Thoracic aorta (tissue), 2 donors: Measurements from ENCODE around the gene BUD23. TPM values are rescaled to one million over a fixed set of nuclear protein-coding genes. Genes with fewer than 3 reads are reported as not detected.

ENCODE experiments used
- ATAC-seq: fragments of 150-250 bp; one replicate; pipeline ENCODE4 v1.8.0; 2017; ENCODE audit warnings: low read depth; ENCODE audit not compliant: insufficient number of reproducible peaks, low FRiP score
- DNase-seq: peaks from one replicate; pipeline ENCODE4 v3.0.0-alpha.2; 2020; ENCODE audit warnings: low spot score
- H3K27ac ChIP-seq, 2 donors: fragments of 200-600 bp; sonication (generic); 1 replicate in 1 of 2; 2 replicates in 1 of 2; pipeline ENCODE4 v1.5.1; 2016; ENCODE audit warnings: mild to moderate bottlenecking in 2 of 2, moderate library complexity in 2 of 2
- H3K27me3 ChIP-seq: fragments of 200-600 bp; sonication (generic); replicated peaks from 2 replicates; pipeline ENCODE4 v1.6.0; 2016; ENCODE audit warnings: mild to moderate bottlenecking; ENCODE audit not compliant: insufficient read depth
- H3K36me3 ChIP-seq: fragments of 200-600 bp; sonication (generic); one replicate; pipeline ENCODE4 v1.5.1; 2016
- H3K4me1 ChIP-seq, 2 donors: fragments of 200-600 bp; sonication (generic); 1 replicate in 1 of 2; 2 replicates in 1 of 2; pipeline versions ENCODE4 v1.5.1 to v1.6.0; 2016; ENCODE audit warnings: low read depth in 2 of 2, mild to moderate bottlenecking in 1 of 2; ENCODE audit not compliant: control insufficient read depth in 1 of 2
- H3K4me3 ChIP-seq: fragments of 200-600 bp; sonication (generic); 2 replicates; pipeline ENCODE4 v1.5.1; 2016; ENCODE audit warnings: mild to moderate bottlenecking
- H3K9me3 ChIP-seq: fragments of 200-600 bp; sonication (generic); 2 replicates; pipeline ENCODE4 v1.5.1; 2016
- CTCF ChIP-seq: fragments of 200-600 bp; sonication (generic); IDR thresholded peaks from one replicate; pipeline ENCODE4 v1.5.1; 2019; ENCODE audit warnings: antibody characterized with exemption
- total RNA-seq, 2 donors: library from RNA; depleted of rRNA; stranded (reverse); fragments of >200 nt; gene quantifications; one replicate each; pipeline versions ENCODE4 v1.1.0 to v1.2.3, GENCODE V29; 2016

The BUD23 gene
- total RNA-seq, 2 donors from 2014 or later = 36.9 to 51.0 TPM

DNA sequence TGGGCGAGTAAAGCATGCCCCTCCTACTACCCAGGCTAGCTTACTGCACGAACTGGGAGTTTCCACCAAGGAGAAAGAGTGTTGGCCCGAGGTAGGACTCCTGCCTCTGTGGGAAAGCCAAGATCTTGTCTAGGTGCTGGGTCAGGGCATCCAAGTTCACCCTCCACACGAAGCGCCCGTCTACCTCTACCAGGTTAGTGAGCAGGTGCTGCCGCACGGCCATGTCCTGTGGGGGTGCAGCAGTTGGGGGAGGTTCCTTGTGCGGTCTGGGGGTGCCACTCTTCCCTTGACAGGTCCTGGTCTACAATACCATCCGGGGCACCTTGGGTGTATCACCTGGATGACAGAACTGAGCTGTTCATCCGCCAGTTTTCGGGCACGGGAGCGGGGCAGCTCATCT is 53.5 kb downstream of the BUD23 start:
- no peak for TF ChIP-seq CTCF
- no peaks in the 10 kb centered on the region for H3K27me3 ChIP-seq
- DNase-seq = no peak
- H3K9me3 ChIP-seq = no peaks in the 10 kb centered on the region
- no peak overlapping the region for H3K4me3 ChIP-seq
- peaks cover 6% of the 10 kb centered on the region for H3K36me3 ChIP-seq
- peaks cover 5 to 16% of the 10 kb centered on the region in 2 donors for H3K4me1 ChIP-seq
- no peak overlapping the region for H3K27ac ChIP-seq
- ATAC-seq = no peak

DNA sequence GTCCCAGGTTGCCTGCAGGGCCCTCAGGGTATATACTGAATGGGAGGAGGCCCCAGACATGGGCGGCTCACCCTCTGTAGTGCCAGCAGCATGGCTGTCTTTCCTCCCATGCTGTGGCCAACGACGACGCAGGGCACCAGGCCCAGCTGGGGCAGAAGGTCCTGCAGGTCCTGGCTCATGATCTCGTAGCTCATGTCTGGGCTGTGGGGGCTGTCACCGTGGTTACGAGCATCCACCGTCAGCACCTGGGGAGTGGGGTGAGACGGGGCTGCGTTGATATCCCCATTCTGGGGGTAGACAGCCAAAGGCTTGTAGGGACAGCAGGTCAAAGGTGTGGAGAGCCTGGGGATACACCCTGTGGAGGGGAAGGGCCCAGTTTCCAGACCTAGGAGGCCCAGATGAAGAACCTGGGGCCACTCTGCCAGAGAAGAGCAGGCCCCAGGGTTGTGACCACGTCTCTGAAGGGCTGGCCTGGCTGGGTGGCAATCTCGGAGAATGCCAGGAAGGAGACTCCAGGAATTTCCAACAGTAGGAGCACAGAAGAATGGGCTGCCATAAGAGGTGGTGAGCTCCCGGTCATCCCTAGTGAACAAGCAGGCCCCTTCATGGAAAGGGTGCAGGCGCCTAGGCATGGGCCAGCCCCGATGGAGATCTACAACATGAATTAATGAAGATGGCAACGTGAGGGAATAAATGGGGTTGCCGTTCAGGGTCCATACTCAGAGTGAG is 54.3 kb downstream of the BUD23 start:
- H3K4me3 ChIP-seq = peak overlapping the region; percentile 91
- peaks cover 6% of the 10 kb centered on the region for H3K36me3 ChIP-seq
- H3K9me3 ChIP-seq = no peaks in the 10 kb centered on the region
- H3K4me1 ChIP-seq = peaks cover 5 to 16% of the 10 kb centered on the region in 2 donors
- H3K27ac ChIP-seq = peak overlapping the region in 1 of 2 donors; percentile 87
- TF ChIP-seq CTCF = no peak
- H3K27me3 ChIP-seq = no peaks in the 10 kb centered on the region
- ATAC-seq (no peak), DNase-seq (no peak)

DNA sequence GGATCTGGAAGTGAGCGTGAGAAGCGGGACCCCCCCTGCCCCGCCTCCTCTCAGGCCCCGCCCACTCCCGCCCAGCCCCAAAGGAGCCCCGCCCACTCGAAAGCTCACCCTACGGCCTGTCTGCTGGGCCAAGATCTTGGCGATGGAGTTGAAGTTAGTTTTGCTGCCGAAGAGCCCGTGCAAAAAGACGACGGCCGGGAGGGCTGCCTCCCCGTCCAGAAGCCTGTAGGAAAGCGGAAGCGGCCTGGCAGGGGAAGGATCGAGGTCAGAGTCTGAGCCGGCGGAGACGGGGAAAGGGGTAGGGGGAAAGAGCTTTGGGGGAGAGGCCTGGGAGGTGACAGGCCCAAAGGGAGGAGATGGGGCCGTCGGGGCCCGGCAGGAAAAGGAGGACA is 54.8 kb downstream of the BUD23 start:
- no peak for TF ChIP-seq CTCF
- H3K4me1 ChIP-seq = peaks cover 5 to 16% of the 10 kb centered on the region in 2 donors
- H3K36me3 ChIP-seq = peaks cover 6% of the 10 kb centered on the region
- H3K27ac ChIP-seq = peak overlapping the region; percentile 67 to 87
- ATAC-seq (peak; percentile 14), DNase-seq (no peak)
- H3K4me3 ChIP-seq = peak overlapping the region; percentile 91
- H3K9me3 ChIP-seq = no peaks in the 10 kb centered on the region
- H3K27me3 ChIP-seq = no peaks in the 10 kb centered on the region

DNA sequence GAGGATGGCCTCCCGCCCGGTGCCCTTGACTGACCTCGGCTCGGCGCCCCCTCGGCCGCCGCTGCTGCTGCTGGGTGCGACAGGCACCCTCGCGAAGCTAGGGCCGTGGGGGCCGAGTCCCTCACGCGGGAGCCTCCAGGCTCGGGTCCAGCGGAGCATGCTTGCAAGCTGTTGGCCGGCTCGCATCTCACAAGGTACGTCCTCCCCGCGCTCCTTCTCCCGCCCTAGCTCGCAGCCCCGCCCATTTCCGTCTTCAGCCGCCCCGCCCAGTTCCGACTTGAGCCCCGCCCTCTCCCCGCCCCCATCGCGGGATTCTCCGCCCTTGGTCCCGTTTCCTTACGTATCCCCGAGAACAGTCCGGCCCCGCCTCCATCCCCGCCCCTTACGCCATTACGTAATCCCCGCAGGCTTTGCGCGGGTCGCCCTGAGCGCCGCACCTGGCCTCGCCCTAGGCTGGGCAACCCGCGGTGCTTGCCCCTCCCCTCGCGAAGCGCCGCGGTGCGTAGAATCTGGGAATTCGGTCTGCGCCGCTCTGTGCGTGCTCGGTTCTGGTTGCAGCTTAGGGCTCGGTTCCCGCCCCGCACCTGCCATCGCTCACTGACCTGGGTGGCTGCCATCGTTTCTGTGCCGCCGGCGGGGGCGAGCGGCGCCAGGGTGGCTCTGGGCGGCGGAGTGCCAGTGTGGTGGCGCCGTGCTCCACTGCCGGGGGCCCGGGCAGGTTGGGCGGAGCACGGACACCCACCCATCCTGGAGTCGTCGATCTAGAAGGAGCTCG is 55.4 kb downstream of the BUD23 start, which contains the start of gene ABHD11:
Gene ABHD11 (minus strand): TSS at position 191 of the 775 bp plus-strand sequence. CDS start 32 bp downstream, at position 159.
- peak; percentile 89 for DNase-seq
- Histone ChIP-seq H3K27me3 (no peaks in the 10 kb centered on the region), H3K9me3 (no peaks in the 10 kb centered on the region), H3K4me1 (peaks cover 5 to 16% of the 10 kb centered on the region in 2 donors), H3K4me3 (peak within 1 kb of the TSS; percentile 91), H3K36me3 (peaks cover 6% of the 10 kb centered on the region), H3K27ac (peak within 1 kb of the TSS; percentile 80 to 87)
- peak; percentile 78 for ATAC-seq
- TF ChIP-seq CTCF = no peak

DNA sequence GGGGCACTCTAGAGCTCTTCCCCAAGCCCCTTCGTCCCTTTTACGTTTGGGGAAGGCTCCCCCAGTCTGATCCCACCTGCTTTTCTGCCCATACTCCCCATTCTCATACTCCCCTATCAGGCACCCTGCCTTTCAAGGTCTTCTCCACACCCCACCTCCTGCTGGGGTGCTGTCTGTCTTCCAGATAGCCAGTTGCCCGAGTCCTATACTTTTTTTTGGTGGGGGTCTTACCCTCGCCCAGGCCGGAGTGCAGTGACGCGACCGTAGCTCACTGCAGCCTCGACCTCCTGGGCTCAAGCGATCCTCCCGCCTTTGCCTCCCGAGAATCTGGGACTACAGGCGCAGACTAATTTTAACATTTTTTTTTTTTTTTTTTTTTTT is 56.0 kb downstream of the BUD23 start:
- Histone ChIP-seq H3K27me3 (no peaks in the 10 kb centered on the region), H3K27ac (peak overlapping the region; percentile 80 to 87), H3K36me3 (peaks cover 6% of the 10 kb centered on the region), H3K4me1 (peaks cover 5 to 16% of the 10 kb centered on the region in 2 donors), H3K4me3 (peak overlapping the region; percentile 91), H3K9me3 (no peaks in the 10 kb centered on the region)
- no peak for TF ChIP-seq CTCF
- ATAC-seq = no peak
- no peak for DNase-seq
